SK-N-SH (cell line): ENCODE measurements around the gene CLASRP. TPM values are rescaled to one million over a fixed set of nuclear protein-coding genes. Genes with fewer than 3 reads are reported as not detected.

Experiments
- CTCF ChIA-PET: fragments of 300-600, 350-600 bp; formaldehyde crosslinking; extraction: SDS; loops from one replicate; lab custom pipeline; 2021; lab: Yijun Ruan, JAX
- POLR2A ChIA-PET: fragments of 350-600 bp; sonication (Branson Sonifier 250); formaldehyde crosslinking; extraction: SDS; loops from one replicate; lab custom pipeline; 2020; ENCODE audit warnings: antibody characterized with exemption, inconsistent platforms; lab: Yijun Ruan, JAX
- DNase-seq: peaks from one replicate; pipeline ENCODE4 v3.0.0; 2012
- H2AFZ ChIP-seq: fragments of 200-600 bp; sonication (generic); 2 replicates; pipeline ENCODE4 v1.8.1; 2016; ENCODE audit warnings: antibody characterized with exemption, mild to moderate bottlenecking, low read depth
- H3F3A ChIP-seq: fragments of 200-600 bp; sonication (generic); replicated peaks from 2 replicates; pipeline ENCODE3; 2016; ENCODE audit warnings: antibody characterized with exemption, mild to moderate bottlenecking; ENCODE audit not compliant: insufficient read depth
- H3K27ac ChIP-seq, 2 experiments: fragments of 200-500 bp in 1 of 2; fragments of 200-600 bp in 1 of 2; sonication (Bioruptor generic) in 1 of 2; sonication (generic), shearing (Covaris generic) in 1 of 2; 2 replicates each; pipeline versions ENCODE4 v1.5.1 to v1.6.1; 2014 to 2016; ENCODE audit warnings: low read depth in 2 of 2, inconsistent platforms in 1 of 2, low read length in 1 of 2, mild to moderate bottlenecking in 1 of 2, mixed read lengths in 1 of 2
- H3K27me3 ChIP-seq: fragments of 200-600 bp; sonication (generic), shearing (Covaris generic); 2 replicates; pipeline ENCODE4 v1.6.1; 2016; ENCODE audit warnings: mixed run types; ENCODE audit not compliant: insufficient read depth
- H3K36me3 ChIP-seq, 2 experiments: fragments of 200-500 bp in 1 of 2; fragments of 200-600 bp in 1 of 2; sonication (Bioruptor generic) in 1 of 2; sonication (generic) in 1 of 2; replicated peaks in 1 of 2; 2 replicates each; pipeline versions ENCODE3 to v1.5.1; 2014 to 2016; ENCODE audit warnings: low read length in 1 of 2, mild to moderate bottlenecking in 1 of 2; ENCODE audit not compliant: insufficient read depth in 2 of 2, control insufficient read depth in 1 of 2
- H3K4me1 ChIP-seq, 2 experiments: fragments of 200-500 bp in 1 of 2; fragments of 200-600 bp in 1 of 2; sonication (Bioruptor generic) in 1 of 2; sonication (generic), shearing (Covaris generic) in 1 of 2; 2 replicates each; pipeline versions ENCODE4 v1.5.1 to v1.6.1; 2014 to 2016; ENCODE audit warnings: low read depth in 1 of 2, low read length in 1 of 2, mixed run types in 1 of 2; ENCODE audit not compliant: insufficient read depth in 2 of 2, control insufficient read depth in 1 of 2
- H3K4me2 ChIP-seq: fragments of 200-600 bp; sonication (generic), shearing (Covaris generic); 2 replicates; pipeline ENCODE4 v1.6.1; 2017; ENCODE audit warnings: mixed run types
- H3K4me3 ChIP-seq, 2 experiments: fragments of 200-500 bp in 1 of 2; fragments of 200-600 bp in 1 of 2; sonication (Bioruptor generic) in 1 of 2; sonication (generic), shearing (Covaris generic) in 1 of 2; 2 replicates each; pipeline versions ENCODE4 v1.5.1 to v1.8.1; 2014 to 2016; ENCODE audit warnings: low read depth in 2 of 2, inconsistent platforms in 1 of 2, low read length in 1 of 2, mild to moderate bottlenecking in 1 of 2, mixed read lengths in 1 of 2, moderate library complexity in 1 of 2
- H3K79me2 ChIP-seq: fragments of 200-600 bp; sonication (generic); 2 replicates; pipeline ENCODE4 v1.8.1; 2017; ENCODE audit warnings: mild to moderate bottlenecking; ENCODE audit not compliant: insufficient read depth
- H3K9ac ChIP-seq: fragments of 200-600 bp; sonication (generic); 2 replicates; pipeline ENCODE4 v1.6.1; 2017; ENCODE audit warnings: mixed run types
- H3K9me2 ChIP-seq: fragments of 200-600 bp; sonication (generic); 2 replicates; pipeline ENCODE4 v1.6.1; 2017; ENCODE audit warnings: mixed run types
- H3K9me3 ChIP-seq: fragments of 200-600 bp; sonication (generic); 2 replicates; pipeline ENCODE4 v1.6.1; 2017; ENCODE audit warnings: mixed run types, mild to moderate bottlenecking, moderate library complexity
- H4K20me1 ChIP-seq: fragments of 200-600 bp; sonication (generic); 2 replicates; pipeline ENCODE4 v1.6.1; 2017; ENCODE audit warnings: mild to moderate bottlenecking, mixed run types; ENCODE audit not compliant: insufficient read depth
- CHD2 ChIP-seq: fragments of 150-350 bp; IDR thresholded peaks from 2 replicates; pipeline ENCODE4 v1.6.1; 2018; ENCODE audit warnings: low read length; ENCODE audit not compliant: partially characterized antibody
- EP300 ChIP-seq, 2 experiments: IDR thresholded peaks; 2 replicates each; pipeline versions ENCODE4 v1.4.0 to v1.6.1; 2012; ENCODE audit warnings: borderline replicate concordance in 1 of 2, low read depth in 1 of 2, low read length in 1 of 2
- FOXJ3 ChIP-seq: sonication (generic); formaldehyde crosslinking; IDR thresholded peaks from 2 replicates; pipeline ENCODE4 v1.5.1; 2020; ENCODE audit warnings: mild to moderate bottlenecking, missing genetic modification reagents
- GABPA ChIP-seq: IDR thresholded peaks from 2 replicates; pipeline ENCODE4 v1.4.0; 2012; ENCODE audit warnings: low read depth, mild to moderate bottlenecking
- MXI1 ChIP-seq: IDR thresholded peaks from 2 replicates; pipeline ENCODE4 v1.6.1; 2012; ENCODE audit warnings: mild to moderate bottlenecking, low read depth, low read length, improper control_type of control experiment
- NFIC ChIP-seq: IDR thresholded peaks from 2 replicates; pipeline ENCODE4 v1.4.0; 2012; ENCODE audit warnings: borderline replicate concordance
- RAD21 ChIP-seq: IDR thresholded peaks from 2 replicates; pipeline ENCODE4 v1.6.1; 2012; ENCODE audit warnings: mild to moderate bottlenecking, low read length
- RCOR1 ChIP-seq: fragments of 150-350 bp; IDR thresholded peaks from 2 replicates; pipeline ENCODE4 v1.6.1; 2017; ENCODE audit warnings: antibody characterized with exemption, low read length
- RXRA ChIP-seq: IDR thresholded peaks from 2 replicates; pipeline ENCODE4 v1.4.0; 2012; ENCODE audit warnings: low read depth, mild to moderate bottlenecking, borderline replicate concordance
- SMC3 ChIP-seq: IDR thresholded peaks from 2 replicates; pipeline ENCODE4 v1.6.1; 2012; ENCODE audit warnings: low read depth, low read length, improper control_type of control experiment
- TCF12 ChIP-seq: IDR thresholded peaks from 2 replicates; pipeline ENCODE4 v1.4.0; 2012
- TEAD4 ChIP-seq: IDR thresholded peaks from 2 replicates; pipeline ENCODE4 v1.4.0; 2012; ENCODE audit warnings: mild to moderate bottlenecking, borderline replicate concordance; ENCODE audit not compliant: insufficient read depth
- WGBS: methylation state at CpG from one replicate; pipeline ENCODE4 v1.1.6; 2017; ENCODE audit warnings: low lambda C conversion rate; 5-methylcytosine and 5-hydroxymethylcytosine counted together
- polyA plus RNA-seq, 3 experiments: library from polyadenylated mRNA; depleted of rRNA; stranded (reverse); fragments of >200 nt; gene quantifications; 2 replicates each; pipeline ENCODE4 v1.2.3, GENCODE V29; 2012
- TF ChIP-seq, protein P1 (sequence below): IDR thresholded peaks from 2 replicates; pipeline ENCODE4 v1.4.0; 2012; ENCODE audit warnings: low read depth, borderline replicate concordance
- TF ChIP-seq, protein P2 (sequence below): fragments of 150-350 bp; IDR thresholded peaks from 2 replicates; pipeline ENCODE4 v1.6.1; 2017; ENCODE audit warnings: antibody characterized with exemption, low read length, low read depth, borderline replicate concordance
- TF ChIP-seq, protein P3 (sequence below): fragments of 200-600 bp; sonication (generic); IDR thresholded peaks from 2 replicates; pipeline ENCODE4 v1.6.1; 2017; ENCODE audit warnings: antibody characterized with exemption, mild to moderate bottlenecking, moderate library complexity
- TF ChIP-seq, protein P4 (sequence below): fragments of 150-350 bp; IDR thresholded peaks from 2 replicates; pipeline ENCODE4 v1.6.1; 2016; ENCODE audit warnings: mild to moderate bottlenecking, low read depth, low read length

Gene CLASRP
- polyA plus RNA-seq, 1 of the 3 experiments (the other 2 are of a cell fraction): 54.8 TPM

DNA sequence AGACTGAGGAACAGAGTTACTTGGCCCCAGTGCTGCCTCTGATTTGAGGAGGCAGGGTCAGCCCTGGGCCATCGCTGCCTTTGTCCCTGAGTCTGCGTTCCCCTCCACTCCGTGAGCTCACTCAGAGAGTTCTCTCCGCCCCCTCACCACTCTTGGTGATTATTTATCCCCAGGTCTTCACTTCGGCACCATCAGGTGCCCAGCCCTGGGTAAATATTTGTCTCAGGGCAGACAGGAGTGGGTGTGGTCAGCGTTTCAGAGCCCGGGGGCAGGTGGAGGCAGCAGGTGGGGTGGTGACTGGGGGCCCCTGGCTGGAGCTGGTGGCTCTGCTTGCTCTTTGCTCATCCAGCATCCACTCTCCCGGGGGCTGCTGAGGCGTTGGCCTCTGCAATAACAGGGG is 74.8 kb downstream of the CLASRP start:
- Histone ChIP-seq H3K27me3 (no peaks in the 10 kb centered on the region), H4K20me1 (peaks cover 94% of the 10 kb centered on the region), H3K4me3 (no peak overlapping the region), H3K9me2 (no peaks in the 10 kb centered on the region), H3K4me2 (no peak overlapping the region), H3K79me2 (peaks cover 90% of the 10 kb centered on the region), H2AFZ (no peak overlapping the region), H3K4me1 (peaks cover 0 to 4% of the 10 kb centered on the region in 2 experiments; a peak in 1 of 4 replicates), H3K36me3 (no peaks in the 10 kb centered on the region), H3F3A (no peaks in the 10 kb centered on the region), H3K9ac (no peak overlapping the region), H3K9me3 (no peaks in the 10 kb centered on the region), H3K27ac (no peak overlapping the region)
- TF ChIP-seq CHD2 (no peak), TCF12 (no peak), RAD21 (no peak), RCOR1 (no peak), GABPA (no peak), RXRA (no peak), TEAD4 (no peak), EP300 (IDR thresholded peaks at IDR 0.05; ENCODE audit: borderline replicate concordance in 1 of 2, low read depth in 1 of 2, low read length in 1 of 2) (no peak), FOXJ3 (no peak), NFIC (no peak), MXI1 (no peak), SMC3 (no peak)
- TF ChIP-seq, protein P1, sequence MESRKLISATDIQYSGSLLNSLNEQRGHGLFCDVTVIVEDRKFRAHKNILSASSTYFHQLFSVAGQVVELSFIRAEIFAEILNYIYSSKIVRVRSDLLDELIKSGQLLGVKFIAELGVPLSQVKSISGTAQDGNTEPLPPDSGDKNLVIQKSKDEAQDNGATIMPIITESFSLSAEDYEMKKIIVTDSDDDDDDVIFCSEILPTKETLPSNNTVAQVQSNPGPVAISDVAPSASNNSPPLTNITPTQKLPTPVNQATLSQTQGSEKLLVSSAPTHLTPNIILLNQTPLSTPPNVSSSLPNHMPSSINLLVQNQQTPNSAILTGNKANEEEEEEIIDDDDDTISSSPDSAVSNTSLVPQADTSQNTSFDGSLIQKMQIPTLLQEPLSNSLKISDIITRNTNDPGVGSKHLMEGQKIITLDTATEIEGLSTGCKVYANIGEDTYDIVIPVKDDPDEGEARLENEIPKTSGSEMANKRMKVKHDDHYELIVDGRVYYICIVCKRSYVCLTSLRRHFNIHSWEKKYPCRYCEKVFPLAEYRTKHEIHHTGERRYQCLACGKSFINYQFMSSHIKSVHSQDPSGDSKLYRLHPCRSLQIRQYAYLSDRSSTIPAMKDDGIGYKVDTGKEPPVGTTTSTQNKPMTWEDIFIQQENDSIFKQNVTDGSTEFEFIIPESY: no peak
- TF ChIP-seq, protein P2, sequence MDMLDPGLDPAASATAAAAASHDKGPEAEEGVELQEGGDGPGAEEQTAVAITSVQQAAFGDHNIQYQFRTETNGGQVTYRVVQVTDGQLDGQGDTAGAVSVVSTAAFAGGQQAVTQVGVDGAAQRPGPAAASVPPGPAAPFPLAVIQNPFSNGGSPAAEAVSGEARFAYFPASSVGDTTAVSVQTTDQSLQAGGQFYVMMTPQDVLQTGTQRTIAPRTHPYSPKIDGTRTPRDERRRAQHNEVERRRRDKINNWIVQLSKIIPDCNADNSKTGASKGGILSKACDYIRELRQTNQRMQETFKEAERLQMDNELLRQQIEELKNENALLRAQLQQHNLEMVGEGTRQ: no peak
- TF ChIP-seq, protein P3, sequence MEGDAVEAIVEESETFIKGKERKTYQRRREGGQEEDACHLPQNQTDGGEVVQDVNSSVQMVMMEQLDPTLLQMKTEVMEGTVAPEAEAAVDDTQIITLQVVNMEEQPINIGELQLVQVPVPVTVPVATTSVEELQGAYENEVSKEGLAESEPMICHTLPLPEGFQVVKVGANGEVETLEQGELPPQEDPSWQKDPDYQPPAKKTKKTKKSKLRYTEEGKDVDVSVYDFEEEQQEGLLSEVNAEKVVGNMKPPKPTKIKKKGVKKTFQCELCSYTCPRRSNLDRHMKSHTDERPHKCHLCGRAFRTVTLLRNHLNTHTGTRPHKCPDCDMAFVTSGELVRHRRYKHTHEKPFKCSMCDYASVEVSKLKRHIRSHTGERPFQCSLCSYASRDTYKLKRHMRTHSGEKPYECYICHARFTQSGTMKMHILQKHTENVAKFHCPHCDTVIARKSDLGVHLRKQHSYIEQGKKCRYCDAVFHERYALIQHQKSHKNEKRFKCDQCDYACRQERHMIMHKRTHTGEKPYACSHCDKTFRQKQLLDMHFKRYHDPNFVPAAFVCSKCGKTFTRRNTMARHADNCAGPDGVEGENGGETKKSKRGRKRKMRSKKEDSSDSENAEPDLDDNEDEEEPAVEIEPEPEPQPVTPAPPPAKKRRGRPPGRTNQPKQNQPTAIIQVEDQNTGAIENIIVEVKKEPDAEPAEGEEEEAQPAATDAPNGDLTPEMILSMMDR: no peak
- TF ChIP-seq, protein P4, sequence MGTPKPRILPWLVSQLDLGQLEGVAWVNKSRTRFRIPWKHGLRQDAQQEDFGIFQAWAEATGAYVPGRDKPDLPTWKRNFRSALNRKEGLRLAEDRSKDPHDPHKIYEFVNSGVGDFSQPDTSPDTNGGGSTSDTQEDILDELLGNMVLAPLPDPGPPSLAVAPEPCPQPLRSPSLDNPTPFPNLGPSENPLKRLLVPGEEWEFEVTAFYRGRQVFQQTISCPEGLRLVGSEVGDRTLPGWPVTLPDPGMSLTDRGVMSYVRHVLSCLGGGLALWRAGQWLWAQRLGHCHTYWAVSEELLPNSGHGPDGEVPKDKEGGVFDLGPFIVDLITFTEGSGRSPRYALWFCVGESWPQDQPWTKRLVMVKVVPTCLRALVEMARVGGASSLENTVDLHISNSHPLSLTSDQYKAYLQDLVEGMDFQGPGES: no peak
- WGBS: 66% methylated on average over 5 of the region's 9 CpGs
- ChIA-PET POLR2A (interaction anchor here (1.3 kb wide), 1 partner anchor 21 kb away, joined by 4 read pairs; the partner anchor contains the start of gene PPP1R37), CTCF (interaction anchor here (0.8 to 1.7 kb wide), 3 partner anchors 13 to 326 kb away, joined by 3 to 4 read pairs (median 4); no protein-coding TSS in a partner anchor)
- no peak for DNase-seq
